GM19397 (cell line): ENCODE data around the gene PATL2.
"Not testable (repeated sequence)": the region's sequence is repeated elsewhere in the genome, so short reads cannot be mapped to it uniquely, and the experiment has no call there.

Experiments
- ATAC-seq: cut with Tn5 transposase; IDR thresholded peaks from one replicate; pipeline ENCODE4 v1.9.1; 2021; ENCODE audit warnings: mild to moderate bottlenecking, moderate library complexity; ENCODE audit not compliant: unreplicated experiment

Gene PATL2

GRCh38 chr15:44656298-44656697 is 54.8 kb downstream of the PATL2 start:
- no peak for ATAC-seq

- ATAC-seq: no peak
Observed at GRCh38 chr15:44654858-44655257, 56.3 kb downstream of the PATL2 start.

- no peak for ATAC-seq
Observed at GRCh38 chr15:44647637-44648036, 63.5 kb downstream of the PATL2 start.

GRCh38 chr15:44647036-44647435 is 64.1 kb downstream of the PATL2 start:
- ATAC-seq: no peak

GRCh38 chr15:44646460-44646859 is 64.7 kb downstream of the PATL2 start:
- ATAC-seq: no peak

GRCh38 chr15:44641651-44642050 is 69.5 kb downstream of the PATL2 start:
- ATAC-seq: no peak

GRCh38 chr15:44636976-44637375 is 74.1 kb downstream of the PATL2 start:
- no peak for ATAC-seq

GRCh38 chr15:44633603-44634002 is 77.5 kb downstream of the PATL2 start:
- no peak for ATAC-seq

GRCh38 chr15:44625286-44625685 is 85.8 kb downstream of the PATL2 start:
- ATAC-seq: not testable (repeated sequence)

- no peak for ATAC-seq
Observed at GRCh38 chr15:44623178-44623577, 87.9 kb downstream of the PATL2 start.

- no peak for ATAC-seq
Observed at GRCh38 chr15:44620081-44620480, 91.0 kb downstream of the PATL2 start.

- ATAC-seq: no peak
Observed at GRCh38 chr15:44616974-44617373, 94.1 kb downstream of the PATL2 start.
